TTC549 (cell line): Measurements from ENCODE around the gene YTHDF2.

ENCODE experiments used
- FAIRE-seq: peaks from 2 replicates; lab custom pipeline; 2012; peaks lifted over from hg19 to GRCh38; lab: Jason Lieb, UNC

Gene YTHDF2

DNA sequence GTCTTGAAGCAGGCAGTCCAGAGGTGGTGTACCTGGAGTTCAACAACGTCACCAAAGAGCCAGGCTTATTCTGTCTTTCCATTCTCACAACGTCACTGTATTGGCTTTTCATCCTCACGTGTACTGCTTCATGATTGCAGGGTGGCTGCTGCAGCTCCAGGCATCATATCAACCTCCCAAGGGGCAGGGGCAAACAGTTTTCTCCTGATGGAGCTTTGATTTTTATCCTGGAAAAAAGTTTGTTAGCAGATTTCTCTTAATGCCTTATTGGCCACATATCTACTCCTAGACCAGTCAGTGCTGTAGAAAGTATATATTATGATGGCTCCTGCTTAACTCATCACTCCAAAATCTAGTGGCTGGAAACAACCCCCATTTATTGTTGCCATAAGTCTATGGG lies 66.9 kb downstream of the YTHDF2 start:
- FAIRE-seq = no peak

DNA sequence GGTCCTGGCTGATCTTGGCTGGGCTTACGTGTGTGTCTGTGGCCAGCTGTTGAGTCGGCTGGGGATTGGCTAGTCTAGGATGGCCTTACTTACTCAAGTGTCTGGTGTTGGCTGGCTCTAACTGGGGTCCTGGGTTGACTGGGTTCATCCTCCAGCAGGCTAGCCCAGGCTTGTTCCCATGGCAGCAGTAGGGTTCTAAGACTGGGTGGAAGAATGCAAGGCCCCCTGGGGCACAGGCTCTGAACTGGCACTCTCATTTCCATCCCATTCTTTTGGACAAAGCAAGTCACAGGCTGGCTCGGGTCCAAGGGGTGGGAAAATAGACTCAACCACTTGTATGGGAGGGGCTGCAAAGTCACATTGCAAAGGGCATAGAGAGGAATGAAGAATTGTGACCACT lies 67.3 kb downstream of the YTHDF2 start:
- no peak for FAIRE-seq

DNA sequence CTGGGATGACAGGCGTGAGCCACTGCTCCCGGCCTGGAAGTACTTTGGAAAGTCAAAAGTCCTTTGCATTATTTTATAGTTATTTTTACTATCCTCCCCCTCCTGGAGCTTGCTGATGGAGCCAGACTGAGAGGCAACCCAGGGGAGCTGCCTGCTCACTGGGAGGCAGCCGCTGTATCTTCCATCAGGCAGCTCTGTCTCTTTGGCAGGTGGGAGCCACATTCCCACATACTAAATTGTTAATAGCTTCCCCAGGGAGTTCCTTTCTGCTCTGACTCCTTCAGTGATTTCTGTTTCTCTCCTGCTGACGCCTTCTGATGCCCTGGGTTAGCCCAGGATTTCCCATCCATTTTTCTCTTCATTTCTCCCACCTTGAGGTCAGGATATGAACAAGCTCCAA lies 70.3 kb downstream of the YTHDF2 start:
- FAIRE-seq = no peak

DNA sequence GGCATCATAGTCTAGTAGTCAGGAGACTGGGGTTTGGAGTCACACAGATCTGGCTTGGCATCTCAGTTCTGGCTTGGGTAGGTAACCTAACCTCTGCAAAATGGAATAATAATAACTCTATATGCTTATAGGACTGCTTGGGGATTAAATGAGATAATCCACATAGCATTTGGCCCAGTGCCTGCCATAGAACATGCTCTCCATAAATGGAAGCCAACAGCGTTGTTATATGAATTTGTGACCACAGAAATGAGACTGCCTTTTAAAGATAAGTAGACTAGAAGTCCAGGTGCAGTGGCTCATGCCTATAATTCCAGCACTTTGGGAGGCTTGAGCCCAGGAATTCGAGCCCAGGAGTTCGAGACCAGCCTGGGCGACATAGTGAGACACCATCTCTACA lies 71.2 kb downstream of the YTHDF2 start:
- no peak for FAIRE-seq

DNA sequence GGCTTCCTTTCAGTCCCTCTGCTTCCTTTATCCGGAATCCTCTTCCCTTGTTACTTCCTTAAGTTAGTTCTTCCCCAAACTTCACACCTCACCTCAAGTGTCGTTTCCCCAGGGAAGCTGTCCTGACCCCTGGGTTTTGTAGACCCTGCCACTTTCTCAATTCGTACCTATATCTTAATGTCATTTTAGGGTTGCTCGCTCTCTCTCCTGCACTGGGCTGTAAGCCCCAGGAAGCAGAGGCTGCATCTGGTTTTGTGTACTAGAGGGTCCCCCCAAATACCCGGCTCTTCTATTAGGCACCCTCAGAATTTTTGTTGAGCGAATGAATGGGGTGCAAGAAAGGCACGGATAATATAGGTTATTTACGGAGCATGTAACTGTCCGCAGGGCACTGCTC lies 74.6 kb downstream of the YTHDF2 start:
- FAIRE-seq = no peak

DNA sequence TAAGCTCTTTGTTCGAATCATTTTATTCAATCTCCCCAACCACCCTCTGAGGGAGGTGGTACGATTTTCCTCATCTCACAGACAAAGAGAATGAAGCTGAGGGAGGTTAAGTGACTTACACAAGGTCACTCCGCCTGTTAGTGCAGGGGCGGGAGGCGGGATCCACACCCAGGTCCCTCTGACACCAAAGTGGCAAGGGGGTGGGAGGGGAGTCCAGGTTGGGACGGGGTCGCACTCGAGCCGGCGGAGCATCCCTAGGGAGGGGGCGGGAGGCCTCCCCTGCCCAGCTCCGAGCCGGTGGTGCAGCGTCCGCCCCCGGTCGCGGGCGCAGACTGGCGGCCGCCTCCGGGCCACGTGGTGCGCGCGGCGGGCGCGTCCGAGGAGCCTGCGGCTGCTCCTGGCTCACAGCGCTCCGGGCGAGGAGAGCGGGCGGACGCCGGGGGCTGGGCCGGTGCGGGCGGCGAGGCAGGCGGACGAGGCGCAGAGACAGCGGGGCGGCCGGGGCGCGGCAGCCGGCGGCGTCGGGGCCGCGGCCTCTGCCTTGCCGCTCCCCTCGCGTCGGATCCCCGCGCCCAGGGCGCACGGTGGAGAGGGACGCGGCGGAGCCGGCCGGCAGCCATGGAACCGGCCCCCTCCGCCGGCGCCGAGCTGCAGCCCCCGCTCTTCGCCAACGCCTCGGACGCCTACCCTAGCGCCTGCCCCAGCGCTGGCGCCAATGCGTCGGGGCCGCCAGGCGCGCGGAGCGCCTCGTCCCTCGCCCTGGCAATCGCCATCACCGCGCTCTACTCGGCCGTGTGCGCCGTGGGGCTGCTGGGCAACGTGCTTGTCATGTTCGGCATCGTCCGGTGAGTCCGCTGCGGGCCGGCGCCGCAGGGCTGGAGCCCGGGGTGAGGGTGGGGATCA lies 75.3 kb downstream of the YTHDF2 start, which contains the start of gene OPRD1:
TSS of gene OPRD1 (plus strand) at position 405 of the 903 bp plus-strand sequence. CDS start at position 619, 214 bp downstream.
- no peak for FAIRE-seq

DNA sequence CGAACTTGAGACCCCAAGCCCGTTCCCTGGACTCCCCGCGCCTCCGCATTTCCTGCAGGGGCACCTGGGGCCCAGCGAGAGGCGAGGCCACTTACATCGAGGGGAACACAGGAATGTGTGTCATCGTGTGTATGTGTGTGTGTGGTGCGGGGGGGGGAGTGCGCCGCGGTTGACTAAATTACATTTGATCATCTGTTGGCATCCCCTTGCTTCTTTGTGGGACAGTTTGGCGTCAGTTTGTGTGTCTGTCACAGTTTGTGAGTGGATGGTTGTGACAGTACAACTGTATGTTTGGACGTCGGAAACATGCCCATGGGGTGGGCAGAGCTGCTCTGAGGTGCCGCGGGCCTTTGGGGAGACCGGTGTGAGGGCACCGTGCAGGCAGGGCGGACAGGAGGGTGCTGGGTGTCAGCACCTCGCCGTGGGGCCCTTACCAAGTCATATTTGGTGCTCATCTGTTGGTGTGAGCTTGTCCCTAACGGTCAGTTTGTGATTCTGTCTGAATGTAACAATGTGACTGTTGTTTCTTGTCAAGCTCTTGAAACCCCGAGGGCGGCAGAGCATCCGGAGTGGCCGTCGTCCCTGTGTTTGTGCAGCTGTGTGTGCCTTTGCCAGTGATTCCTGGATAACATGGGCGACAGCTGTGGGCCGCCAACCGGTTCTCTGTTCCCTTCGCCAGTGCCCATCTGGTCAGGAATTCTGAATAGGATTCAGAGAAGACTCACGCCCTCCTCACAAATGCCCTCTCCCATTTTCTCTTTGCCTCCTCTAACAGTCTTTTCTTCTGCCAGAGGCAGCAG lies 76.1 kb downstream of the YTHDF2 start:
- FAIRE-seq = no peak

DNA sequence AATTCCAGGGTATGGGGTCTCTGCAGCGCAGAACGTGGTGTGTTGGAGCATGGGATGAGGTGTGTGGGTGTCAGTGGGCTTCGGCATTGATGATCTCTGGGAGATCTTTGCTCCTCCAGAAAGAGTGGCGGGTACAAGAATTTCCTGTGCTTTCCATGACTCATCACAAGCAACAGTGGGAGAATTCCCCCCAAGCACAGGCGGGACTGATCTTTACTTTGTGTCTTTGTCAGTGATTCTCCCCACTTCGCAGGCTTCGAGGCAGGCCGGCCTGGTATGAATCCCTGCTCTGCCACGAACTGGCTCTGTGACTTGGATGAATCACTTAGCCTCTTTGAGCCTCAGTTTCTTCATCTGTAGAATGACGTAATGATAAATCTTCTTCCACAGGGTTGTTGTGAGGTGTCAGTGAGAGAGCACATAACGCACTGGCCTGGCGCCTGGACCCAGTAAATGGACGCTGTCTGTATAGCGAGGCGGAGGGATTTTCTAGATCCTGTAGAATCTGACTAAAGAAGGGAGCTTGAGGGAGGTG lies 77.3 kb downstream of the YTHDF2 start:
- no peak for FAIRE-seq

DNA sequence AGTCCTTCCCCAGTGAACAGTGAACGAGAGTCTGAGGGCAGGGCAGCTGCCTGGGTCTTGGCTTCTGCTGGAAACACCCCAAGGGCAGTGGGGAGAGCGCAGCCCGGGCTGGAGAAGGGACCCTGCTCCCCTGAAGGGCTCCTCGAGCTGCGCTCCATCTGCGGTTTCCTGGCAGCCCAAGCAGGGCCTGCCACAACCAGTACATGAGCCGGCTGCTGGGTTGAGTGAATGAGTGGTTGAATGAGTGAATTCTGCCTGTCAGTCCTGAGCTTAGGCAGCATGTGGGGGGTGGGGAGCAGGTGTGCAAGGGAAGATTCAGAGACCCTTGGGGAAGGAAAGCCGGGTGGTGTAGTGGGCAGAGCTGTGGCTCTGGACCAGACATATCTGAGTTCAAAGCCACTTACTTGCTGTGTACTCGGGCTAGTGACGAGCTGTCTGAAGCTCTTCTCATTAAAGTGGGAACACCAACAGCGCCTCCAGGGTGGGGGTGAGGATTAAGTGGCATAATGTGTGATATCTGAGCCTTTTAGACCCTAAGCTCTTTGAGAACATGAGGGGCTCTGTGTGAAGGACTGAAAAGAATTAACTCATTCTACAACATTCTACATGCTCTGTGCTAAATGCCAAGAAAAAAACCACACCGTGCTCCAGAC lies 78.9 kb downstream of the YTHDF2 start:
- FAIRE-seq = no peak

DNA sequence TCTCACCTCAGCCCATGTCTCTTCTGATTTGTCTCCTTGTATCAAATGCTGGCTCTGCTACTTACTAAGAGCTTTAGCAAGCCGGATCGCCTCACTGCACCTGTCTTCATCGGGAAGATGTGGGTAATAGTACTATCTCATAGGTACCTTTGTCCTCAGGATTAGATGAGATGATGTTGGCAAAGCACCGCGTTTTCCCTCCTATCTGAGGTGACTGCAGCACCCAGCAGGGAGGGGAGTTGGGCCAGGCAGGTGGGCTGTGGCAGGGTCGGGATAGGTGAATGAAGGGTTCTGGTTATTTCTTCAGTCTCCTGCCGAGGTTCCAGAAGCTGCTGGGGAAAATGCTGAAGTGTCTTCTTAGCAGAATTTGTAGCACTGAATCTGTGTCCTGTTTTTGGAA lies 80.4 kb downstream of the YTHDF2 start:
- no peak for FAIRE-seq

DNA sequence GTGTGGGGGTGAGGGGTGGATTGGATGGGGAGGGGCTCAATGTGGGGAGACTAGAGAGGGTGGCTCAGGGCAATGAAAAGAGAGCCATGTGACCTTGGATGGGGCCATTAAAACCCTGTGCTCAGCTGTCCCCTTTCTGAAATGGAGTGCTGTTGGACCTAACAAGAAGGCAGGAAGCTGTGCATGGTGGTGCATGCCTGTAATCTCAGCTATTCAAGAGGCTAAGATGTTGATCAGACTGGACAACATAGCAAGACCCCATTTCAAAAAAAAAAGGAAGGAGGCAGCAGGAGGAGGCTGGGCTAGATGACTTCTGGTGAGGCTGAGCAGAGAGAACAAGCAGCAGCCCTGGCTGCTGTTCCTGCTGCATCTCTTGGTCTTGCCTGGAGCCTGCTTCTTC lies 82.3 kb downstream of the YTHDF2 start:
- no peak for FAIRE-seq
